MCF 10A (cell line): ENCODE results near the gene NKX6-2. TPM values are rescaled to one million over a fixed set of nuclear protein-coding genes. Genes with fewer than 3 reads are reported as not detected.

Experiments
- BruUV-seq: library from RNA; stranded (reverse); fragments of 400-500 nt; replicated peaks from 2 replicates; lab custom pipeline; 2021; lab: Mats Ljungman, UMichigan
- CTCF ChIA-PET: fragments of 300-600 bp; sonication (Branson Sonifier 250); formaldehyde crosslinking; extraction: SDS; loops from one replicate; lab custom pipeline; 2021; ENCODE audit warnings: antibody characterized with exemption, inconsistent platforms; lab: Yijun Ruan, JAX
- POLR2A ChIA-PET: fragments of 300-600, 350-650 bp; sonication (Branson Sonifier 250); formaldehyde crosslinking; extraction: SDS; loops from one replicate; lab custom pipeline; 2020; ENCODE audit warnings: antibody characterized with exemption, inconsistent platforms; lab: Yijun Ruan, JAX
- DNase-seq: peaks from one replicate; pipeline ENCODE4 v3.0.0-alpha.2; 2018; ENCODE audit not compliant: unreplicated experiment
- H3K27ac Mint-ChIP-seq: one replicate; pipeline ENCODE4 v1.8.0; 2022; ENCODE audit warnings: mild to moderate bottlenecking, low read depth, mixed read lengths; ENCODE audit not compliant: unreplicated experiment
- H3K27me3 Mint-ChIP-seq: one replicate; pipeline ENCODE4 v1.8.0; 2022; ENCODE audit warnings: mixed read lengths; ENCODE audit not compliant: insufficient read depth, unreplicated experiment
- H3K36me3 Mint-ChIP-seq: one replicate; pipeline ENCODE4 v1.8.0; 2022; ENCODE audit warnings: mild to moderate bottlenecking, moderate library complexity, mixed read lengths; ENCODE audit not compliant: insufficient read depth, unreplicated experiment
- H3K4me1 Mint-ChIP-seq: one replicate; pipeline ENCODE4 v1.8.0; 2022; ENCODE audit warnings: mixed read lengths; ENCODE audit not compliant: insufficient read depth, unreplicated experiment
- H3K4me3 Mint-ChIP-seq: one replicate; pipeline ENCODE4 v1.8.0; 2022; ENCODE audit warnings: mild to moderate bottlenecking, moderate library complexity, mixed read lengths; ENCODE audit not compliant: unreplicated experiment
- H3K9me3 Mint-ChIP-seq: one replicate; pipeline ENCODE4 v1.8.0; 2022; ENCODE audit warnings: mixed read lengths; ENCODE audit not compliant: unreplicated experiment
- intact Hi-C: fragments of 100-400 bp; cut with micrococcal nuclease; formaldehyde crosslinking; loops from 2 replicates; pipeline ENCODE4 v1.14.1; 2022
- total RNA-seq: library from RNA; stranded (reverse); gene quantifications from 2 replicates; pipeline ENCODE4 v1.2.3, GENCODE V29; 2022
- TF ChIP-seq, protein P1 (sequence below): fragments of 200-600 bp; IDR thresholded peaks from one replicate; pipeline ENCODE4 v1.8.0; 2022; ENCODE audit warnings: antibody characterized with exemption, mild to moderate bottlenecking; ENCODE audit not compliant: unreplicated experiment

NKX6-2 gene
- total RNA-seq, 1 experiment from 2014 or later: not detected

DNA sequence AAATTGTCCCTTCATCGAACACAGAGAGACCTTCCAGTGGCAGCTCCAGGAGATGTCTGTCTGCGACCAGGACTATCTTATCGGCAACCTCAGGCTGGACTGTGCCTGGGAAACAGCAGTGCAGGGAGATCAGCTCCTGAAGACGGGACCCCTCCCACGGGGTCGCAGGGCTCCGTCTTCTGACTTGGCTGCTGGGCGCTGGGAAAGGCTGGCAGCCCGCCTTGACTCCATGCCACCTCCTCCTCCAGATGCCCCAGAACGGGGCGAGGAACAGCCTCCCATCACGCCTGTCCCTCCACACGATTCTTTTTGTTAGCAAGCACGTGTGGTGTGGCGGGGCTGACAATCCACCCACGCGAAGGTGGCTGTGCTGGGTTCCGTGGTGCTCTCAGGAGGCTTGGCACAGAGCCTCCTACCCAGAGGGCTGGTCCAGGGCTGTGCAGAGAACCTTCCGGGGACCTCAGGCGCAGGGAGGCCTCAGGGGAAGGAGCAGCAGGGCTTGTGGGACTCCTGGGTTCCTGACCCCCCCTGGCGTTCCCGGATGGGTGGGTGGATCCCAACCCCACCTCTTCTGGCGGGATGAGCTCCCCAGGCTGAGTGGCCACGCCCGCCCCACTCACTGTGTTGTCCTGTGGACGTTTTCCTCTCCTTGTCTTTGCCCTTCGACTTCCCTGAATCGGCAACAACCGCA lies 47.6 kb upstream of the NKX6-2 start:
- Mint-ChIP-seq H3K9me3 (peaks cover 1% of the 10 kb centered on the region), H3K27ac (no peak overlapping the region), H3K4me1 (no peaks in the 10 kb centered on the region), H3K4me3 (no peak overlapping the region), H3K36me3 (no peaks in the 10 kb centered on the region), H3K27me3 (peaks cover 36% of the 10 kb centered on the region)
- TF ChIP-seq, protein P1, sequence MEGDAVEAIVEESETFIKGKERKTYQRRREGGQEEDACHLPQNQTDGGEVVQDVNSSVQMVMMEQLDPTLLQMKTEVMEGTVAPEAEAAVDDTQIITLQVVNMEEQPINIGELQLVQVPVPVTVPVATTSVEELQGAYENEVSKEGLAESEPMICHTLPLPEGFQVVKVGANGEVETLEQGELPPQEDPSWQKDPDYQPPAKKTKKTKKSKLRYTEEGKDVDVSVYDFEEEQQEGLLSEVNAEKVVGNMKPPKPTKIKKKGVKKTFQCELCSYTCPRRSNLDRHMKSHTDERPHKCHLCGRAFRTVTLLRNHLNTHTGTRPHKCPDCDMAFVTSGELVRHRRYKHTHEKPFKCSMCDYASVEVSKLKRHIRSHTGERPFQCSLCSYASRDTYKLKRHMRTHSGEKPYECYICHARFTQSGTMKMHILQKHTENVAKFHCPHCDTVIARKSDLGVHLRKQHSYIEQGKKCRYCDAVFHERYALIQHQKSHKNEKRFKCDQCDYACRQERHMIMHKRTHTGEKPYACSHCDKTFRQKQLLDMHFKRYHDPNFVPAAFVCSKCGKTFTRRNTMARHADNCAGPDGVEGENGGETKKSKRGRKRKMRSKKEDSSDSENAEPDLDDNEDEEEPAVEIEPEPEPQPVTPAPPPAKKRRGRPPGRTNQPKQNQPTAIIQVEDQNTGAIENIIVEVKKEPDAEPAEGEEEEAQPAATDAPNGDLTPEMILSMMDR: no peak
- BruUV-seq: no TSS peak
- ChIA-PET CTCF (interaction anchor here (1.6 kb wide), 1 partner anchor 425 kb away, joined by 3 read pairs; no protein-coding TSS in a partner anchor), POLR2A (no interaction called here)
- DNase-seq: no peak
- intact Hi-C loops: loop anchor here (10.0 kb wide), 1 partner anchor 491 kb away; no protein-coding TSS in a partner anchor

DNA sequence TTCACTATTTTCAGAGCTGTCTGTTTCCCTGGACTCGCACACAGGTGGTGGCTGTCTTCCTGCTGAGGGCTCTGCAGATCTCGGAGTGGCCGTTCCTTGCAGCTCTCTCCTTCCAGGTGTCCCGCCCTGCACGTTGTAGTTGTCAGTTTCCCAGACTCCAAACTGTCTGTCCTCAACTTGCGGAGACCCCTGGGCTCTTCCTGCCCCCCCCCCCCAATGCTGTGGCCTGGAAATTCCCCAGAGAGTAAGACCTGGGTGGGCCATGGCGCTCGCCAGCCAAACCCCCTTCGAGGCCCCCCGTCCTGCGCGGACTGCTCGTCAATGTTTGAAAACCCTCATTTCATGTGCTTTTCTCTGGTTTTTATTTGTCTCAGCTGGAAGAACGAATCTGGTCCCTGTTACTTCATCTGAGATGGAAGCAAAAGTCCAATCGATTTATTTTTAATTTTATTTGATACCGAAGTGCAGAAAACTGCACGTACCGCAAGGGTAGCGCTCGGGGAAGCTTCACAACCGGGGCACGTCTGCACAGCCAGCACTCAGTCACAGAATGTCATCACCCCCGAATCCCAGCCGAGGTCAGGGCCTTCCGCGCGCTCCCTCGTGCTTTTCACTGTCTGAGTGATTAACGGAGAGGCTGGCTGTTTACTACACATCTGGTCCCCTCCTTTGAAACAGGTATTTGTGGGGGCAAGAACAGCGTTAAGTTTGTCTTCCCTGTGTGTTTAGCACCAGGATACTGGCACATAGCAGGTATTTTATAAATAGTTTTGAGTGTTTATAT lies 46.4 kb upstream of the NKX6-2 start:
- no peak for DNase-seq
- intact Hi-C loops: loop anchor here (10.0 kb wide), 1 partner anchor 492 kb away; no protein-coding TSS in a partner anchor
- H3K36me3 Mint-ChIP-seq: no peaks in the 10 kb centered on the region
- H3K9me3 Mint-ChIP-seq: peaks cover 9% of the 10 kb centered on the region
- POLR2A ChIA-PET: no interaction called here
- TF ChIP-seq, protein P1: no peak
- no peak overlapping the region for H3K27ac Mint-ChIP-seq
- no TSS peak for BruUV-seq
- H3K4me3 Mint-ChIP-seq: no peak overlapping the region
- CTCF ChIA-PET: interaction anchor here (0.6 to 1.6 kb wide), 2 partner anchors 190 to 426 kb away, joined by 3 read pairs; no protein-coding TSS in a partner anchor
- H3K4me1 Mint-ChIP-seq: no peaks in the 10 kb centered on the region
- peaks cover 36% of the 10 kb centered on the region for H3K27me3 Mint-ChIP-seq

DNA sequence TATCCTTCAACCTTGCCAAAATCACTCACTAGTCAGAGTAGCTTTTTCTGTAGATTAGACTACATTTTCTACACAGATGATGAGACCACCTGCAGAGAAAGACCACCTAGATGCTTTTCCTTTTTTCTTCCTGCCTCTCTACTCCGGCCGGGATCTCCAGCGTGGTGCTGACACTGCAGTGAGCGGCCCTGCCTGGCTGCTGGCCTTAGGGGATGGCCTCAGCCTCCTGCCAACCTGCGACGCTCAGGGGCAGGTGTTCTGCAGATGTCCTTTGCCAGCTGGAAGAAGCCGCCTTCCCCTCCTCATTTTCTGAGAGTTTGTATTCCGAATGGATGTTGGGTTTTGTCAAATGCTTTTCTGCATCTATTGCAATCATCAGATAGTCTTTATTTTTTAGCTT lies 43.5 kb upstream of the NKX6-2 start:
- no TSS peak for BruUV-seq
- Mint-ChIP-seq H3K9me3 (peaks cover 9% of the 10 kb centered on the region), H3K4me3 (no peak overlapping the region), H3K4me1 (no peaks in the 10 kb centered on the region), H3K36me3 (no peaks in the 10 kb centered on the region), H3K27ac (no peak overlapping the region), H3K27me3 (peaks cover 36% of the 10 kb centered on the region)
- ChIA-PET POLR2A (no interaction called here), CTCF (no interaction called here)
- DNase-seq: no peak
- intact Hi-C loops: no loop called here
- TF ChIP-seq, protein P1: no peak

DNA sequence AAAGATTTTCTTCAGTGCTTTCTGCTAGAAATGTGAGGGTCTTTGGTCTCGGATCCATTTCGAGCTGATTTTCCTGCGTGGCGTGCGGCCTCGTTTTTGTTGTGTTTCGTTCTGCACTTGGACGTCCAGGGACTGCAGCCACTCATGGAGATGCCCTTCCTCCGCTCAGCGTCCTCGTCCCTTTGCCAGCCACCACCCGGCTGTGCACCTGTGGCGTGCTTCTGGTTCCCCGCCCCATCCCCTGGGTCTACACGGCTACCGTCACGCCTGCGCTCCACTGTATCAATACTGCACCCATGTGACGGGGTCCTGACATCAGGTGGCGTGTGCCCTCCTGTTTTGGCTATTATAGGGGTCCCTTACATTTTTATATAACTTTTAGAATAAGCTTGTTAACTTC lies 42.7 kb upstream of the NKX6-2 start:
- Mint-ChIP-seq H3K4me1 (no peaks in the 10 kb centered on the region), H3K27ac (no peak overlapping the region), H3K9me3 (peaks cover 9% of the 10 kb centered on the region), H3K36me3 (no peaks in the 10 kb centered on the region), H3K4me3 (no peak overlapping the region), H3K27me3 (peaks cover 36% of the 10 kb centered on the region)
- no TSS peak for BruUV-seq
- POLR2A ChIA-PET: no interaction called here
- TF ChIP-seq, protein P1: no peak
- intact Hi-C loops: no loop called here
- CTCF ChIA-PET: no interaction called here
- DNase-seq: no peak
